Central memory CD4-positive, alpha-beta T cell (primary cell): ENCODE results near the gene MYO10.

Experiments used
- DNase-seq: peaks from one replicate; pipeline ENCODE4 v3.0.0; 2022

MYO10 gene

DNA sequence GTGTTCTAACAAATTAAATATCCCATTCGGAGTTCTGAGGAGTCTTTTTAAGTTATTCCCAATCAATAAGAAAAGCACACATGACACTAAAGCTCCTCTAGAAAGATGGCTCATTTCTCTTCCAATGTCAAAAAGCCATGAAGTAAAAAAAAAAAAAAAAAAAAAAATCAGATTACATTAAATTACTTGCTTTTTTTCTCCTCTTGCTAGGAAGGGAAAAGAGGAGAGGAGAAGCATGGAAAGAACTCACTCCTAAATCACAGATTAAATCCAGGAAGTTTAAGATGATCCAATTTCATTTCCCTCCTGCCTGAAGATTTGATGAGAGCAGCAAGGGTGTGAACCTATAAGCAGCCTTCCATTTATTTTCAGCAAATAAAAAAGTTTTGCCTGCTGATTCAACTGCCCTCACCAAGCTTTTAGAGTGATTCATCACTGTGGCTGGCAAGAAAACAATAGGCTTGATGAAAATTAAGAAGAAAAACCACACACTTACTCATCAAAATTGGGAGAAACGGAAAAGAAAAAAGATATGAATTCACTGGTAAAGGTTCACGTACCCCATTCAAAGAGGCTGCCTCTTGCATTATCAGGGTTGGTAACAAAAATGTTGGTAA lies 19.7 kb downstream of the MYO10 start:
- DNase-seq, result no peak

DNA sequence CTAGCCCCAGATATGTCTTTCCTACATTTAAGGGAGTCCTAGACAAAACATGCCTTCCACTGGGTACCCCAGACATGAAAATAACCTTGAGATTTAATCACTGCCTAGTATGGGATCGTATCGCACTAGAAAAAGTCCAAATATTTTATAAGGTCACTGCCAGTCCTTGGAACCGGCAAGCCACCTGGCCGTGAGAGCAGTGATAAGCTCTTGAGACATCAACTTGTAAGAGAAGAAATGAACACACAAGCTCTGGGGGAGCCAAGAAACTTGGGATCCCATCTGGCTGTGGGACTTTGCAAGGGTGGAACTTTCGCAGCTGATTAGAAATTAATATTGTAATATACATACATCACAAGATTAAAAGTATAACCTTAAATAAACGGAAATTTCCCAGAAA lies 21.5 kb downstream of the MYO10 start:
- no peak for DNase-seq

DNA sequence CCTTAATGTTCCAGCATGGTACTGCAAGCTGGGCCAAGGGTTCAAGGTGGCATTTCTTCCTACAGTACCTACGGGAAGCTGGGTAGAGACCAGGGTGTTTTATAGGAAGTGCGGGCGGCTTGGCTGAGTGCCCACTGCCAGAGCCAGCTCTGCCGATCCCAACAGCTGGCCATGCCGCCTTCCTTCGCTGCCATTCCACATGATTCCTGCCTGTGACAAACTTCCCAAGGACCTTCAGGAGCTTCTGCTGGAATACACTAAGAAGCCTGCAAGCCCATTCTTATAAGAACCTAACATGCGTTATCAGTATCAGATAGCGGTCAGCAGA lies 22.0 kb downstream of the MYO10 start:
- no peak for DNase-seq

DNA sequence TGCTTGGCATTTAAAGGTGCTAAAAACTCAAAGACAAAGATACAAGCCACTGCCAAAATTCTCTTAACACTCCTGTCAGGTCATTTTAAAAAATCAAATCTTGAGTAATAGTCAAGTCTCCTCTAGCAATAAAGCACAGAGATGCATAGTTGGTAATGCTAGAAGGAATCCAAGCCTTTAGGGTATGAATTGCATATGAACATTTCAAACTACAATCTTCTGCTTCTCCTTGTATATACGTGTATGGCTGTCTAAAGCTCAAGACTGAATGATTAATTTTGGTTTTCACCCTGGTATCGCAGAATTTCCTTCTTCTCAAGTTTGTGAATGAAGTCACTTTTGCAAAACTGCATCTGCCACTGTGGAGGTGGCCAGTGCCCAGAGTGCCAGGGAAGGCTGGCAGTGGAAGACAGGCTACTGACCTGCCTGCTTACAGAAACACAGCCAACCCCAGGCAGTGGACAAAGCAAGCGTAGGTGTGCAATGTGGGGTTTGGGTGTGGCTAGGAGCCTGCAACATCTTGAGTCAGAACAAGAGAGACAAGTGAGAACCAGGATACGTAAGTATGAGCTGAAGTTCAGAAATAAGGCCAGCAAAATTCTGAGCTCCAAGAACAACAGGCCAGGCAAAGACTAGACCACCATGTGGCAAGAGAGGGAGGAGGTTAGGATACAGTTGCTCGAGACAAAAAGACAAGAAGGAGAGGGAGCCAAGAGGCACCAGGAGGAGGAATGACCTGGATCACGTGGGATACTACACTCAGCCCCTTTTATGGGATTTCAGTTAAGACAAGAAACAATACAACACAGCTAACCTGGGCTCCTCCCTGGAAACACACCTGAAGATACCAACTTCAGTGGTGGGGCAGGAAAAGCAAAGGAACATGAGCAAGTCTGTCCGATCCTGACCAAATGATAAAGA lies 22.6 kb downstream of the MYO10 start:
- DNase-seq, result no peak

DNA sequence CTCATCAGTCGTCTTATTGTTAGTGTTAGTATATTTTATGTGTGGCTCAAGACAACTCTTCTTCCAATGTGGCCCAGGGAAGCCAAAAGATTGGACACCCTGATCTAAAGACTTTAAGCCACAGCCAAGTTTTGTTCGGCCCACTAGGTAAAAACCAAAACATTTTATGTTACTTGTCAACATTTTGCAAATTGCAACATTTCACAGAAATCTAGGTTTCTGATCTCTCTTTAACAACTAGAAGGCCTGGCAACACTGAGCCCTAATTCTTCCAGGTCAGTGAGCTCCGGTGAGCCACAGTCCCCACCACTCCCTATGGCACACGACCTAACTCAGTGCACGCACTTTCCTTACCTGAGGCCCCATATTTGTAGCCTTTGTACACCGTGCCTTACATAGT lies 24.0 kb downstream of the MYO10 start:
- DNase-seq, result no peak

DNA sequence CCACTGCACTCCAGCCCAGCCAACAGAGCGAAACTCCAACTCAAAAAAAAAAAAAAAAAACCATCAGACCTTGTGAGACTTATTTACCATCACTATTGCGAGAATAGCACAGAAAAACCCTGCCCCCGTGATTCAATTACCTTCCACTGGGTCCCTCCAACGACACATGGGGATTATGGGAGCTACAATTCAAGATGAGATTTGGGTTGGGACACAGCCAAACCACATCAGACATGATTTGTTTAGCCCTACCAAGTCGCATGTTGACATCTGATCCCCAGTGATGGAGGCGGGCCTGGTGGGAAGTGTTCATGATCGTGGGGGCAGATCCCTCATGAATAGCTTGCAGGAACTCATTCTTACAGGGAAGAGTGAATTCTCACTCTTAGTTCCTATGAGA lies 26.6 kb downstream of the MYO10 start:
- no peak for DNase-seq

DNA sequence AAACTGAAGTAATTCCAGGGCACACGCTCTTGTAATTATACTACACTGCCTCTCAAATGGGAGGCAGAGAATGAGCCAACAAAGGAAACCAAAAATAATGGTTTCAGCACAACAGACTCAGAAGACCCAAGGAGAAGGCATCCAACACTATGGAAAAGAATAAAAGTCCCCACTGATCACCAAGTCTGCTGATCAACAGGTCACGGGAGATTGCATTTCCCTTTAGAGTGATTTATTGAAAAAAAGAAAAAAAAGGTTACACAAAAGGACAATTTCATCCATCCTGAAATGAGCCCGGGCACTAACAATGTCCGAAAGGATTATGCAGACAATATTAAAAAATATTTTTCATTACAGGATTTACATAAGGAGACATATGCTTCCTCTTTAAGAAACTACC lies 28.8 kb downstream of the MYO10 start:
- DNase-seq, result no peak

DNA sequence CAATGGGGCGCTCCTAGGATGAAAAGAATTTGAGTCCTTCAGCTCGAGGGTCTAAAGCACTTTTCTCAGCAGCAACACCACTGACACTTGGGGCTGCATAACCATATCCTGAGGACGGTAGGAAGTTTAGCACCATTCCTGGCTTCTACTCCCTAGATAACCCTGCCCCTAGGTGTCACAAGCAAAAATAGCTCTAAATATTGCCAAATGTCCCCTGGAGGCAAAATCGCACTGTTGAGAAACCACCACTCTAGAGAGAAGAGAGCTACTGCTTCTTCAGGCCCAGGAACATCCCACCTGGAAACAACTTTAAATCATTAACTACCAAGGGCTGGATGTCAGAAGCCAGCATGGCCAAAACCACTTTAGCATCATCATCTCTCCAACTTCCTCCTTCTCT lies 29.8 kb downstream of the MYO10 start:
- no peak for DNase-seq

DNA sequence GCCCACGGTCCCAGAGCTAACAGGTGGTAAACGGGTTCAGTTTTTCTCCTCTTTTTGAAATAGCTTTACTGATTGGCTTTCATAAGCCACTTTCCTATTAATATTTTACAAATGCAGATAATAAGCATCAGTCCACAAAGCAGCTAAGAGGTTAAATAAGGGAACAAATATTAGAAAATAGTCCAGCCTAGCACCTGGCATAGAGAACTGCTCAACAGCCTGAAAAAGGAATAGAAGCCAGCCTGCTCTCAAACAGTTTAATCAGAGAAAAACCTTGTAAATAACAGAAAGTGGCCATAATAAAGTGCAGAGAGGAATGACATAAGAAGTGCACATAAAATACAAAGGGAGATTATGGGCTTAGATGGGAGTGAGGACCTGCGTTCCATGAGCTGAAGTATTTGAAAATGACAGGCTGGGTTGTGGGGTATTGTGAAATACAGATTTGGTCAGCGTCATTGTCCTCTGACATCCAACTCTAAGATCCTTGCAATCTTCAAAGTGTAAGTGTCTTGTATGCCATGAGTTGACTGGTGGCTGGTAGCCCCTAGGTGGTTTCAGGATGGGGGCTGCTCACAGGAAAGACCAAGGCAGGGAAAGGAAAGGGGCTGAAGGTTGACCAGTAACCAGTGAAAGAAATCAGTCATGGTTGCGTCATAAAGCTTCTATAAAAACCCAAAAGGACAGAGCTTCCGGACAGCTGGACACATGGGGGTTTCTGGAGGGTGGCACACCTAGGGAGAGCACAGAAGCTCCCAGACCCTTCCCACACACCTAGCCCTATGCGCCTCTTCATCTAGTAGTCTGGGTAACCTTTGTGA lies 32.4 kb downstream of the MYO10 start:
- no peak for DNase-seq

DNA sequence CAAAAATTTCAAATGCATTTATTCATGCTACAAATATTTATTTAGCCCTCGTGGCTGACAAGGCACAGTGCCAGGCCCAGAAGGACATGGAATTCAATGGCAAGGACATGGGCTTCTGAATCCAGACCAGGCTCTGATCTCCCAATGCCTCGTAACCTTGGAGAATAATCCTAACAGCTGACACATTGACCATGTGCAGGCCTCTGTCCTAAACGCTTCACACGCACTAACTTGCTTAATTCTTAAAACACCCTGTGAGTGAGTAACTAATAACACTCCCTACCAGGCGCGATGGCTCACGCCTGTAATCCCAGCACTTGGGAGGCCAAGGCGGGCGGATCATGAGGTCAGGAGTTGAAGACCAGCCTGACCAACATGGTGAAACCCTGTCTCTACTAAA lies 33.2 kb downstream of the MYO10 start:
- no peak for DNase-seq

DNA sequence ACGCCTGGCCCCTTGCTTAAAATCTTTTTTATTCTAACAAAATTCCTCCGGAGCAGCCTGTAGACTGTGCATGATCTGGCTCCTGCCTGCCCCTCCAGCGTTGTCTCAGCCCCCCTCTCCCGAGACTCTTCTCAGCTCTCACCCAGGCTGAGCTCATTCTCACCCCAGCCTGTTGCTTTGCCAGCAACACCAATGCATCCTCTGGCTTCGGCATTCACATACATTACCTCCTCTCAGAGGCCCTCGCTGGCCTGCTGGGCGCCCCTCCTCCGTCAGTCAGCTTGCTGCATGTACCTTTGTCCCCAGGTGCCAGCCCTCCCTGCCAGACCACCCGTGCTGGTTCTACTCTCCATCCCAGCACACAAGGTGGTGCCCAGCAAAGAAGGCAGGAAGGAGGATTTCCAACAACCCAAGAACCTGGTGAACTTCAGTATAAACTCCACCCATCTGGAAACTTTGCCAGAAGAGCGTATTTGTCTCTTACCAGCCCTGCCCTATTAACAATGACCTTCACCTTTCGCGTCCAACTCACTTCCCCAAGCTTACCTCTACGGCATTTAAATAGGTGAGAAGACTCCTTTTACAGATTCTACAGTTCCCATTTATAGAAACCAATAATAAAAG lies 35.0 kb downstream of the MYO10 start:
- no peak for DNase-seq

DNA sequence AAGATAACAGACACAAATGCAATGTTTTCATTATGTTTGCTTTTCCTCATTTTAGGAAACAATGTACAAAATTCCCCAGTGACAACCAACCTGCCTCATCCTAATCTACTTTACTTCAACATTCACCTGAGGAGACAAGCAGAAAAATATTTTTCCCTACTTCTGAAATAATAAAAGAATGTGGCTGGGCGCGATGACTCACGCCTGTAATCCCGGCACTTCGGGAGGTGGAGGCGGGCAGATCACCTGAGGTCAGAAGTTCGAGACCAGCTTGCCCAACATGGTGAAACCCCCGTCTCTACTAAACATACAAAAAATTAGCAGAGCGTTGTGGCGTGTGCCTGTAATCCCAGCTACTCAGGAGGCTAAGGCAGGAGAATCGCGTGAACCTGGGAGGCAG lies 36.9 kb downstream of the MYO10 start:
- DNase-seq, result no peak

DNA sequence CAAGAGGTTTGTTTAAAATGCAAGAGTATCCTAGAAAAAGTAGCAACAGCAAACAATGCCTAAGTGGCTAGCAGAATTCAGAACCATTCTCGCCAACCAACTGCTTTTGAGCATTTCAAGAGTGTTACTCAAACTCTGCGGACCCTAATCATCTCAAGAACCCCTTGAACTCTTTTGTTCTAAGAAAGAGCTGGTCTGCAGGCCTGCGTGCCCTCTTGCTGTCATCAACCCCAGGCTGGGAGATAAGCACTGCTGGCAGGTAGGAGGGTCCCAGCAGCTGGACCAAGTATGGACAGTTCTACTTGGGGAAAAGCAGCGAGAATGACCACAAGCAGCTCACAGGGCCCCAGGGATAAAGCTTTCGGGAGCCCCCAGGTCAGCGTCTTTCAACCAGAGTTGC lies 38.3 kb downstream of the MYO10 start:
- no peak for DNase-seq

DNA sequence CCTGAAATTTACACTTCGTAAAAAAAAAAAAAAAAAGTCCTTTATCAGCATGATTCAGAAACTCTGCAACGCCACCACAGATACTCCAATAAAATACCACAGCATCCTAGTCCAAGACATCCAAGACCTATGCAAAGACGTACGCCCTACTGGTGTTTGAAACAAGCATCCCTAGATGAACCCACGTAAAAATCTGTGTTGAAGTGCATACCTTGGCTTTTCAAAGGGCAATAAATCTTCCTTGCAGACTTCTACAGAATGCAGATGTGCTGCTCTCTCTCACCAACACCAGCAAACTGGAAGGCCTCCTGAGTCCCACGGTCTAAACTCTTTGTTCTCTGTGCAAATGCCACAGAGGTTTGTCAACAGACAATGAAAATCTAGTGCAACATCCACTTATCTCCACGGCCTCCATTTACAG lies 38.8 kb downstream of the MYO10 start:
- no peak for DNase-seq

DNA sequence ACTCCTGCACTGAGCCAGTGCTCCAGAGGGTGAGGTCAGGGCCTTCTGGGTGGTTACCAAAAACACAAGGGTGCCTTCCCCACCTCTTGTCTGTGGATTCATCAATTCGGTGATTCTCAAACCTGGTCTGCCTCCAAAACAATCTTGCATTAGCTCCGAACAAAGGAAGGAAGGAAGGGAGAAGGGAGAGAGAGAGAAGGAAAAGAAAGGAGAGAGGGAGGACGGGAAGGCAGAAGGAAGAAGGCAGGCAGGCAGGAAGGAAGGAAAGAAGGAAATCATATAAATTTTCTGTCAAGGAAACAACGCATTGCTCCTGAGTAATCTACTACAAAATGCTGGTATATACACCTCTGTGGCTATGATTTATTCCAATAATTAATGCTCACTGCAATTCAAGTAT lies 39.3 kb downstream of the MYO10 start:
- no peak for DNase-seq

DNA sequence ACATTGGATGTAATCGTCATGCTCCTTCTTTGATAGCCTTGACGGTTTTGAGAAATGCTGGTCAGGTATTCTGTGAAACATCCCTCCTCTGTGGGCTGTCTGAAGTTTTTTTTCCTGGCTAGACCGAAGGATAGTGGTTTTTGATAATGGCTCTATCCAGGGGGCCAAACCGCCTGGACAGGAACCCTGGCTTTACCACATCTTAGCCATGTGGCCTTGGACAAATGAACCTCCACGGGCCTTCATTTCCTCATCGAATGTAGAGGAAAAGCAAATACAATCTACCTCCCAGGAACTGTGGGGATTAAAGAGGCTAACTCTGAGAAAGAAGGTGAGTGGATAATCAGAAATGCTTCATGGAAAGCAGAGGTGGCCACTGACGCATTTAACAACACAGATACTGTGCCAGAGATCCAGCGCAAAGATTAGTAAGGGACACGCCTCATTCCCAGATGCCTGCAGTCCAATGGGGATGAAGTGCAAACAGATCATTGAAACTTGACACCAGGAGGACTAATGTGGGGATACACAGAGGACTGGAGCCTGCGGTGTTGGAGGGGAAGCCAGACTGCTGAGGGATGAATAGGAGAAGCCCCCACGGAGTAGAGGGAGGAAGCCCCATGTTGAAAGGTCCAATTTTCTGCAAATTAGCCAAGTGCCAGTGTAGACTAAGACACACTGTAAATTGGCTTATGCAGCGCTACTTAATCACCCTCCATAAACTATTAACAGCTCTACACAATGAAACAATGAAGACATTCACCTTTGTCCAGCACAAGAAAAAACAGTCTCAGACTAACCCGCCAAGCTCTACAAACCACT lies 41.6 kb downstream of the MYO10 start:
- no peak for DNase-seq

DNA sequence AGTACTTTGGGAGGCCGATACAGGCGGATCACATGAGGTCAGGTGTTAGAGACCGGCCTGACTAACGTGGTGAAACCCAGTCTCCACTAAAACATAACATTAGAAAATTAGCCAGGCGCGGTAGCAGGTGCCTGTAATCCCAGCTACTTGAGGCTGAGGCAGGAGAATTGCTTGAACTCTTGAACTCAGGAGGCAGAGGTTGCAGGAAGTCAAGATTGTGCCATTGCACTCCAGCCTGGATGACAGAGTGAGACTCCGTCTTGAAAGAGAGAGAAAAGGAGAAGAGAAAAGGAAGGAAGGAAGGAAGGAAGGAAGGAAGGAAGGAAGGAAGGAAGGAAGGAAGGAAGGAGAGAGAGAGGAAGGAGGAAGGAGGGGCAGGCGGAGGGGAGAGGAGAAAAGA lies 45.1 kb downstream of the MYO10 start:
- no peak for DNase-seq

DNA sequence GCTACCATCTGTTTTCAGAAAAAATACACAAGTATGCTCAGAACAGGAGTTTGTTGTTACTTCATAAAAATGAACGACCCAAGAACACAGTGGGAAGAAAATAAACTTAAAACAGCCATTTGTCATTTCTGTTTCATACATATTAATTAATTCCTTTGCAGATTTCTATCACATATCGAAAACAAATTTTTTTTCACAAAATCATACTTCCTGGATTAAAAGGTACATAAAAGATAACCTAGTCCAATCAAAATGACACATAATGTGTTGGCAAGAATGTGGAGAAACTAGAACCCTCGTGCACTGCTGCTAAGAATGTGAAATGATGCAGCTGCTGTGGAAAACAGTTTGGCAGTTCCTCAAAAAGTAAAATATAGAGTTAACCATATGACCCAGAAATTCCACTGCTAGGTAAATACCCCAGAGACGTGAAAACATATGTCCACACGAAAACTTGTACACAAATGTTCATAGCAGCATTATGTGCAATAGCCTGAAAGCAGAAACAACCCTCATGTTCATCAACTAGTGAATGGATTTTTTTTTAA lies 46.0 kb downstream of the MYO10 start:
- no peak for DNase-seq

DNA sequence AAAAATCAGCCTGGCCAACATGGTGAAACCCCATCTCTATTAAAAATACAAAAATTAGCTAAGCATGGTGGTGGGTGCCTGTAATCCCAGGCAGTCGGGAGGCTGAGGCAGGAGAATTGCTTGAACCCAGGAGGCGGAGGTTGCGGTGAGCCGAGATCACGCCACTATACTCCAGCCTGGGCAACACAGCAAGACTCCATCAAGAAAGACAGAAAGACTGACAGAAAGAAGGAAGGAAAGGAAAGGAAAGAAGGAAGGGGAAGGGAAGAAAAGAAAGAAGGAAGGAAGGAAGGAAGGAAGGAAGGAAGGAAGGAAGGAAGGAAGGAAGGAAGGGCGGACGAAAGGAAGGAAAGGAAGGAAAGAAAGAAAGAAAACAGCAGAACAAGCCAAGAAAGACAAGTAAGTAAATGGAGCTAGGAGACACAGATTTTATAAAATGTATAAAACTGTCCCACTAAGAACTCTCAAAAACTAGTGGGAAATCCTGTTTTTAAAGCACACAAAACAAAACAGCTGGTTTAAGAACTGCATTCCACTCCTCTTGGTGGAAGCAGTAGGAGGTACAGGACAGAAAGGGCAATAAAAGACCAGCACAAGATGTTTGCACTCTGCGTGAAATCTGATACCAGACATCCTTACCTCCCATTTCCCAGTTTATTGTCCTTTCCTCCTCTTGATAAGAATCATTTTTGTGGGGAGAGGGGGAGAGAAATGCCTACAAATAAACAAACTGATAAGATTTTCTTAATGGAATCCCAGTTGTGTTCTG lies 46.7 kb downstream of the MYO10 start:
- no peak for DNase-seq

DNA sequence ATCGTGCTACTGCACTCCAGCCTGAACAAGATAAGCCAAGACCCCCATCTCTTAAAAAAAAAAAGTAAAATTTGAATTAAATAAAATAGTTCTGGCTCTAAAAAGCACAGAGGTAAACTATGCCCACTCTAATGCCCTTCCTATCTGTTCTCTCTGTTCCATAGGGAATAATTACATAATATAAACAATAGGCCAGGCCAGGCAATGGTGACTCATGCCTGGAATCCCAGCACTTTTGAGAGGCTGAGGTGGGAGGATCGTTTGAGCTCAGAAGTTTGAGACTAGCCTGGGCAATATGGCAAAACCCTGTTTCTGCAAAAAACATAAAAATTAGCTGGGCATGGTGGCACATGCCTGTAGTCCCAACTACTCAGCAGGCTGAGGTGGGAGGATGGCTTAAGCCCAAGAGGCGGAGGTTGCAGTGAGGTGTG lies 47.4 kb downstream of the MYO10 start:
- DNase-seq, result no peak

DNA sequence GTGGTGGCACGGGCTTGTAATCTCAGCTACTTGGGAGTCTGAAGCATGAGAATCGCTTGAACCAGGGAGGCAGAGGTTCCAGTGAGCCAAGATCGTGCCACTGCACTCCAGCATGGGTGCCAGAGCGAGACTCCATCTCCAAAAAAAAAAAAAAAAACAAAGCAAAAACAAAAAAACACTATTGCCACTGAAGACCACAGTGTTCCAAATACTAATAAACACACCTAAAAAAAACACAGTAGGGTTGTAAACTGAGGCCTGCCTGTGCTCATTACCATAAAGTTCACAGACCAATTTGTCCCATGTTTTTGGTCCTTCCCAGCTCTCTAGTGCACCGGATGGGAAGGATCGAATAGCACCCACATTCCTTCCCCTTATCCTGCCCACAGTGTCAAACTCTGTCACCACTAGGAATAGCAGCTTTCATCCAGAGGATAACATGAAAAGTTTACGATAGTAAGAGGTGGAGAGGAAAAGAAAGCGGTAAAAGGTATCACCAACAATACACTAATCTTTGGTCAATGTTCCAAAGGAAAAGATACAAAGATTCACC lies 49.2 kb downstream of the MYO10 start:
- no peak for DNase-seq
